SIG-M5 treated with dmso at 0.1 percent for 504 hours (cell line): ENCODE measurements around the gene HHLA2.

Experiments used
- DNase-seq: peaks from one replicate; lab custom pipeline; 2025; ENCODE audit not compliant: unreplicated experiment; lab: John Stamatoyannopoulos, UW

HHLA2 gene

DNA sequence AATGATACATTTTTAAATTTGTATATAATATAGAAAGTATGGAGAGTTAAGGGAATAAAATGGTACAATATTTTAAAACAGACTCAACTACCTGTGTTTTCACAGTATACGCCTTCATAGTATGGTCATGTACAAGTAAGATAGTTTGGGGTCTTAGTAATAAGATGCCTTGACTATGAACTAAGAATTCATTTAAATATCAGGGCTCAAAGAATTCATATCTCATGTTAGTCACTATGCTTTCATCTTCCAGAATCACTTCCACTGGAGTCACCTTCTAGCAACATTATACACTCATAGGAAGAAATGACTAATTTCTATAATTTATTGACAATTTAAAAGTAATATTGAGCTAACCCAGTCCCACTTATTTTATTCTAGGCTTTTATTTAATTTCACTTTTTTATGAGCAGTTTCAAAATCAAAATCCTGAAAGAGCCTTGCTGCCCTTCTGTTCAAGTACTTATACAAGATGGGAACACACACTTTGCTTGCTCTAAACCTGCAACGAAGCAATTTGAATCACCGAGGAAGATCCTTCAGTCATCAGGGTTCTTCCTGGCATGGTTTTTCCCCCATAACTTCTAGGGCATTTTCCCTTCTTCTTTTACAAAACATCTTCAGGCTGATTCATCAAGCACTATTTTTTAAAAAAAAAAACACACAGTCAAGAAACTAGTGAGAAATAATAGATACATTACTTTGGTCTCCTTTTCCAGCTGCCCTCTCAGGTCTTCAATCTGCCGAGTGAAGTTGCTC, 119.9 kb downstream of the HHLA2 start:
- no peak for DNase-seq

DNA sequence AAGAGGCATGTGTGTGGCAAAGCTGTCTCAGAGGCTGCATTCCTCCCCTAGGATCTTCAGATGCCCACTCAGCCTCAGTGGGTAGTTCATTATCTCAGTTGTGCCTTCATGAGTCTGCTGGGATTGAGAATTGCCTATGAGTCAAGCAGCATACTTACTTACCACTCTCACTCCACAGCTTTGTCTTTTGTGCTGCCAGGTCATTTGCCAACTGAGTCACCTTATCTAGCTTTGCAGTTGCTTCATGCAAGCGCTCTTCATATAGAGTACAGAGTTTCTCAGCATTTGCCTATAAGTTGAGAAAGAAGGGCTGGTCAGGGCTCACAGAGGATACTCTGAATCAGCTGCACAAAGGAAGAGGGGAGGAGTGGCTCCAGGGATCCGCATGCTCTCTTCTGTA, 124.6 kb downstream of the HHLA2 start:
- DNase-seq, result no peak
